Measurements from ENCODE around the gene PPP1R14B.
A peak's percentile ranks its signal among the peaks of the same experiment; 100 is the strongest.

The PPP1R14B gene

GRCh38 chr11:64281957-64282770 is 35.4 kb upstream of the PPP1R14B start:
- DNase-seq: no peak

- DNase-seq: no peak
These were observed 31.9 kb upstream of the PPP1R14B start for GRCh38 chr11:64278576-64279190.

GRCh38 chr11:64276653-64277431 is 30.1 kb upstream of the PPP1R14B start:
- peak; percentile 94 for DNase-seq

GRCh38 chr11:64275841-64276240 is 29.1 kb upstream of the PPP1R14B start:
- DNase-seq: no peak

- no peak for DNase-seq
These were observed 28.5 kb upstream of the PPP1R14B start for GRCh38 chr11:64275031-64275800.

- DNase-seq: peak; percentile 99
These were observed 22.9 kb upstream of the PPP1R14B start for GRCh38 chr11:64269540-64270220.

- no peak for DNase-seq
These were observed 22.3 kb upstream of the PPP1R14B start for GRCh38 chr11:64268893-64269539.

- peak; percentile 30 for DNase-seq
These were observed 21.5 kb upstream of the PPP1R14B start for GRCh38 chr11:64268025-64268892.

GRCh38 chr11:64267207-64267945 is 20.6 kb upstream of the PPP1R14B start:
- no peak for DNase-seq

GRCh38 chr11:64266339-64266738 is 19.6 kb upstream of the PPP1R14B start:
- peak; percentile 57 for DNase-seq

GRCh38 chr11:64265176-64266160 is 18.7 kb upstream of the PPP1R14B start:
- DNase-seq: no peak

- no peak for DNase-seq
These were observed 17.7 kb upstream of the PPP1R14B start for GRCh38 chr11:64264371-64264852.

GRCh38 chr11:64263947-64264317 is 17.2 kb upstream of the PPP1R14B start:
- no peak for DNase-seq

GRCh38 chr11:64263021-64263946 is 16.5 kb upstream of the PPP1R14B start:
- DNase-seq: peak; percentile 41

- no peak for DNase-seq
These were observed 15.7 kb upstream of the PPP1R14B start for GRCh38 chr11:64262271-64263002.

GRCh38 chr11:64261556-64262080 is 14.9 kb upstream of the PPP1R14B start:
- no peak for DNase-seq
